ENCODE measurements around the gene CDC20. TPM values are rescaled to one million over a fixed set of nuclear protein-coding genes. Genes with fewer than 3 reads are reported as not detected.
A peak's percentile ranks its signal among the peaks of the same experiment; 100 is the strongest.

The CDC20 gene
- total and polyA plus RNA-seq, 2 of the 4 experiments (the other 2 are of a cell fraction) = 103 to 107 TPM

DNA sequence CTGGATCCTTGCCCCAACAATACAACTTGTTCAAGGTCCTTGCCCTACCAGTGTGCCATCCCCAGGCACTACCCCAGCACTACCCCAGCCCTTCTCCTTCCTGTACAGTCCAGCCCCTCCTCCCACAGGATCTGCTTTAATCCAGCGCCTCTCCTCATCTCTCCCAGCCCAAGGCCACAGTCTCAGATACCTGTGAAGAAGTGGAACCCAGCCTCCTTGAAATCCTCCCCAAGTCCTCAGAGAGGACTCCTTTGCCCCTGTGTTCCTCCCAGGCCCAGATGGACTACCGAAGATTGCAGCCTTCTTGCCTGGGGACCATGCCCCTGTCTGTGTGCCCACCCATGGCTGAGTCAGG lies 6.5 kb upstream of the CDC20 start:
- CTCF ChIA-PET = no interaction called here

More for the DNA sequence above, 6.5 kb upstream of the CDC20 start:
- intact Hi-C loops (cut with micrococcal nuclease) = no loop called here
- H3K9me1 ChIP-seq (ENCODE audit: insufficient read depth, low read length) = peaks cover 13% of the 10 kb centered on the region
- in situ Hi-C loops (cut with MboI; ENCODE audit: low sequenced_read_pairs) = loop anchor here (10.0 kb wide), 1 partner anchor 118 kb away; no protein-coding TSS in a partner anchor
- no peak overlapping the region for H4K5ac ChIP-seq (ENCODE audit: low read depth, low read length)
- ATAC-seq (ENCODE audit: low read depth) (no peak), DNase-seq (no peak)
- 0 out of 2 replicates have a peak, but pooled peaks cover 7% of the 10 kb centered on the region for H3K27me3 ChIP-seq (ENCODE audit: control insufficient read depth, insufficient read depth, low read length)
- no peak overlapping the region for H3K56ac ChIP-seq (ENCODE audit: extremely low read depth, insufficient read depth, low read length)
- H3K4ac ChIP-seq (ENCODE audit: low read depth, low read length) = peak overlapping the region; percentile 51
- H2BK5ac ChIP-seq (ENCODE audit: low read depth, low read length, poor library complexity, severe bottlenecking) = peak overlapping the region; percentile 9
- no peak overlapping the region for H3K14ac ChIP-seq (replicated peaks; ENCODE audit: low read depth, low read length)
- no peak overlapping the region for H3K27ac ChIP-seq (ENCODE audit: insufficient read depth, low read length)
- H3K79me1 ChIP-seq (ENCODE audit: low read depth in 1 of 2, low read length in 2 of 2) = no peaks in the 10 kb centered on the region
- no peaks in the 10 kb centered on the region for H3K9me3 ChIP-seq (ENCODE audit: control insufficient read depth, insufficient read depth, low read length)
- no peaks in the 10 kb centered on the region for H3K36me3 ChIP-seq (ENCODE audit: control insufficient read depth, insufficient read depth, low read length)
- TF ChIP-seq FOS (IDR thresholded peaks at IDR 0.05; ENCODE audit: low read depth, low read length) (no peak), RAD21 (IDR thresholded peaks at IDR 0.05; ENCODE audit: low read length) (no peak), RCOR1 (IDR thresholded peaks at IDR 0.05; ENCODE audit: insufficient replicate concordance, low read length) (no peak), POLR2A (IDR thresholded peaks at IDR 0.05; ENCODE audit: low read depth, low read length) (no peak), MAFK (IDR thresholded peaks at IDR 0.05; ENCODE audit: low read depth, low read length) (no peak), RFX5 (IDR thresholded peaks at IDR 0.05; ENCODE audit: low read depth, low read length) (no peak), CEBPB (IDR thresholded peaks at IDR 0.05; ENCODE audit: low read depth, low read length) (no peak), CHD1 (IDR thresholded peaks at IDR 0.05; ENCODE audit: low read depth, low read length) (no peak), MAZ (IDR thresholded peaks at IDR 0.05; ENCODE audit: borderline replicate concordance, low read depth, low read length) (no peak), NFE2L2 (IDR thresholded peaks at IDR 0.05; ENCODE audit: low read depth, low read length) (no peak), SMC3 (IDR thresholded peaks at IDR 0.05; ENCODE audit: low read depth, low read length) (no peak), BHLHE40 (IDR thresholded peaks at IDR 0.05; ENCODE audit: low read depth, low read length) (no peak), MXI1 (IDR thresholded peaks at IDR 0.05; ENCODE audit: borderline replicate concordance, low read depth, low read length) (no peak)
- TF ChIP-seq, protein P1, sequence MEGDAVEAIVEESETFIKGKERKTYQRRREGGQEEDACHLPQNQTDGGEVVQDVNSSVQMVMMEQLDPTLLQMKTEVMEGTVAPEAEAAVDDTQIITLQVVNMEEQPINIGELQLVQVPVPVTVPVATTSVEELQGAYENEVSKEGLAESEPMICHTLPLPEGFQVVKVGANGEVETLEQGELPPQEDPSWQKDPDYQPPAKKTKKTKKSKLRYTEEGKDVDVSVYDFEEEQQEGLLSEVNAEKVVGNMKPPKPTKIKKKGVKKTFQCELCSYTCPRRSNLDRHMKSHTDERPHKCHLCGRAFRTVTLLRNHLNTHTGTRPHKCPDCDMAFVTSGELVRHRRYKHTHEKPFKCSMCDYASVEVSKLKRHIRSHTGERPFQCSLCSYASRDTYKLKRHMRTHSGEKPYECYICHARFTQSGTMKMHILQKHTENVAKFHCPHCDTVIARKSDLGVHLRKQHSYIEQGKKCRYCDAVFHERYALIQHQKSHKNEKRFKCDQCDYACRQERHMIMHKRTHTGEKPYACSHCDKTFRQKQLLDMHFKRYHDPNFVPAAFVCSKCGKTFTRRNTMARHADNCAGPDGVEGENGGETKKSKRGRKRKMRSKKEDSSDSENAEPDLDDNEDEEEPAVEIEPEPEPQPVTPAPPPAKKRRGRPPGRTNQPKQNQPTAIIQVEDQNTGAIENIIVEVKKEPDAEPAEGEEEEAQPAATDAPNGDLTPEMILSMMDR (conservative IDR thresholded peaks at IDR 0.05; ENCODE audit: low read depth, low read length) = no peak
- TF ChIP-seq, protein P2, sequence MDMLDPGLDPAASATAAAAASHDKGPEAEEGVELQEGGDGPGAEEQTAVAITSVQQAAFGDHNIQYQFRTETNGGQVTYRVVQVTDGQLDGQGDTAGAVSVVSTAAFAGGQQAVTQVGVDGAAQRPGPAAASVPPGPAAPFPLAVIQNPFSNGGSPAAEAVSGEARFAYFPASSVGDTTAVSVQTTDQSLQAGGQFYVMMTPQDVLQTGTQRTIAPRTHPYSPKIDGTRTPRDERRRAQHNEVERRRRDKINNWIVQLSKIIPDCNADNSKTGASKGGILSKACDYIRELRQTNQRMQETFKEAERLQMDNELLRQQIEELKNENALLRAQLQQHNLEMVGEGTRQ (IDR thresholded peaks at IDR 0.05; ENCODE audit: low read depth, low read length) = no peak
- TF ChIP-seq, protein P3, sequence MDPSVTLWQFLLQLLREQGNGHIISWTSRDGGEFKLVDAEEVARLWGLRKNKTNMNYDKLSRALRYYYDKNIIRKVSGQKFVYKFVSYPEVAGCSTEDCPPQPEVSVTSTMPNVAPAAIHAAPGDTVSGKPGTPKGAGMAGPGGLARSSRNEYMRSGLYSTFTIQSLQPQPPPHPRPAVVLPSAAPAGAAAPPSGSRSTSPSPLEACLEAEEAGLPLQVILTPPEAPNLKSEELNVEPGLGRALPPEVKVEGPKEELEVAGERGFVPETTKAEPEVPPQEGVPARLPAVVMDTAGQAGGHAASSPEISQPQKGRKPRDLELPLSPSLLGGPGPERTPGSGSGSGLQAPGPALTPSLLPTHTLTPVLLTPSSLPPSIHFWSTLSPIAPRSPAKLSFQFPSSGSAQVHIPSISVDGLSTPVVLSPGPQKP (IDR thresholded peaks at IDR 0.05; ENCODE audit: borderline replicate concordance, low read depth, low read length) = no peak
- no peak overlapping the region for H4K91ac ChIP-seq (ENCODE audit: insufficient read depth, low read depth, low read length)
- no peak overlapping the region; the same call in 1 of the 2 replicates for H2BK20ac ChIP-seq (ENCODE audit: low read depth, low read length)
- no peak overlapping the region for H4K8ac ChIP-seq (ENCODE audit: low read depth in 2 of 2, low read length in 2 of 2)
- BruUV-seq (replicated peaks) = no TSS peak
- H2AK9ac ChIP-seq (replicated peaks; ENCODE audit: low read depth, low read length, poor library complexity) = peak overlapping the region; percentile 15
- dilution Hi-C loops (cut with HindIII; ENCODE audit: low sequenced_read_pairs, unreplicated experiment) = no loop called here
- POLR2A ChIA-PET (ENCODE audit: unreplicated experiment) = no interaction called here
- WGBS, 2 experiments (ENCODE audit: extremely low coverage in 2 of 2, insufficient read length in 1 of 2) = 88% methylated on average over 1 of the region's 2 CpGs; no CpG with 5 or more reads in 1 of the 2 experiments
- no peak overlapping the region for H3K9ac ChIP-seq (ENCODE audit: low read depth, low read length)
- no peak overlapping the region for H3K23ac ChIP-seq (ENCODE audit: low read depth, low read length)
- H3K4me1 ChIP-seq (ENCODE audit: control insufficient read depth, insufficient read depth, low read length) = peaks cover 18% of the 10 kb centered on the region
- H2AK5ac ChIP-seq (ENCODE audit: low read depth, low read length) = peak overlapping the region; percentile 87
- peaks cover 3% of the 10 kb centered on the region; the same call in 1 of the 2 replicates for H4K20me1 ChIP-seq (ENCODE audit: insufficient read depth, low read length)
- peak overlapping the region; percentile 34; the same call in 1 of the 2 replicates for H2BK120ac ChIP-seq (ENCODE audit: low read depth, low read length)
- H3K4me2 ChIP-seq (ENCODE audit: low read depth, low read length) = no peak overlapping the region
- no peak overlapping the region for H3K18ac ChIP-seq (ENCODE audit: low read depth, low read length)
- H2AFZ ChIP-seq (replicated peaks; ENCODE audit: low read length, poor library complexity) = peak overlapping the region; percentile 19
- peak overlapping the region; percentile 72; the same call in 1 of the 3 replicates for H2BK15ac ChIP-seq (ENCODE audit: low read depth, low read length)
- no peak overlapping the region for H3K4me3 ChIP-seq (ENCODE audit: insufficient read depth, low read depth, low read length)

Data from IMR-90 (cell line).